Osteoblast (primary cell): ENCODE data around the gene TTLL9. TPM values are rescaled to one million over a fixed set of nuclear protein-coding genes. Genes with fewer than 3 reads are reported as not detected.

Experiments used
- DNase-seq: peaks from one replicate; pipeline ENCODE4 v3.0.0; 2011; ENCODE audit warnings: low spot score, mixed read lengths; ENCODE audit not compliant: insufficient read length; ENCODE audit errors: missing footprints
- H2AFZ ChIP-seq: 2 replicates; pipeline ENCODE4 v1.6.0; 2011; ENCODE audit warnings: mild to moderate bottlenecking, low read length
- H3K27ac ChIP-seq: 2 replicates; pipeline ENCODE4 v1.5.1; 2011; ENCODE audit warnings: mild to moderate bottlenecking, low read depth, low read length, moderate library complexity
- H3K27me3 ChIP-seq: 2 replicates; pipeline ENCODE4 v1.6.0; 2012; ENCODE audit warnings: mild to moderate bottlenecking, control low read depth, inconsistent platforms, low read length, moderate library complexity; ENCODE audit not compliant: insufficient read depth
- H3K36me3 ChIP-seq: 2 replicates; pipeline ENCODE4 v1.5.1; 2011; ENCODE audit warnings: mild to moderate bottlenecking, low read length, control low read depth, moderate library complexity; ENCODE audit not compliant: insufficient read depth
- H3K4me1 ChIP-seq: 2 replicates; pipeline ENCODE4 v1.5.1; 2011; ENCODE audit warnings: mild to moderate bottlenecking, low read length, control low read depth, moderate library complexity; ENCODE audit not compliant: insufficient read depth
- H3K4me2 ChIP-seq: 2 replicates; pipeline ENCODE4 v1.6.0; 2011; ENCODE audit warnings: mild to moderate bottlenecking, low read length; ENCODE audit not compliant: insufficient read depth
- H3K4me3 ChIP-seq: fragments of 200-600 bp; sonication (generic); 3 replicates; pipeline ENCODE4 v1.5.1; 2012; ENCODE audit warnings: mild to moderate bottlenecking, low read length, inconsistent platforms; ENCODE audit not compliant: insufficient read depth
- H3K79me2 ChIP-seq: 2 replicates; pipeline ENCODE4 v1.6.0; 2012; ENCODE audit warnings: mild to moderate bottlenecking, low read length, control low read depth, inconsistent platforms; ENCODE audit not compliant: insufficient read depth
- H3K9me3 ChIP-seq: 2 replicates; pipeline ENCODE4 v1.5.1; 2011; ENCODE audit warnings: low read depth, low read length, control low read depth
- H4K20me1 ChIP-seq: 2 replicates; pipeline ENCODE4 v1.6.0; 2012; ENCODE audit warnings: mild to moderate bottlenecking, low read length, control low read depth; ENCODE audit not compliant: insufficient read depth
- small RNA-seq: library from RNA; depleted of rRNA; stranded (forward); fragments of <200 nt; gene quantifications from one replicate; pipeline ENCODE3, GENCODE V24; 2012
- total RNA-seq: library from RNA; depleted of rRNA; stranded (reverse); fragments of >200 nt; gene quantifications from 2 replicates; pipeline ENCODE4 v1.2.3, GENCODE V29; 2012
- TF ChIP-seq, protein P1 (sequence below): IDR thresholded peaks from 2 replicates; pipeline ENCODE4 v1.5.1; 2011; ENCODE audit warnings: mild to moderate bottlenecking, low read depth, low read length, moderate library complexity; ENCODE audit errors: extremely low read depth

Gene TTLL9
- total RNA-seq, 1 donor = 0.72 TPM

DNA sequence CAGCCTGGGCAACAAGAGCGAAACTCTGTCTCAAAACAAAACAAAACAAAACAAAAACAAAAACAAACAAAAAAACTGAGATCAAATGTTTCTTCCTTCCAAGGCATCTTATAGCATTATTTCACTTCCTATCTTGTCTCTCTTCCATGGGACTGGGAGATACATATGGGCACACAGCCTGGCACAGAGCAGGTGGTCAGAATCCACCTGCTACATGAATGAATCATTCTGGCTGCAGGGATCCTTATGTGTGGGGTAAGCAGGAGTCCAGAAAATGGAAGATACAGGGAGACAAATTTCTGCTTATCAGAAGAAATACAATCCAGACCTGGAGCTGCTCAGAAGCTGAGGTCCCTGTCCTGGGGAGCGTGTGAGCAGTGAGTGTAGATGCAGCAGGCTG, 121.7 kb downstream of the TTLL9 start:
- Histone ChIP-seq H3K4me3 (no peak overlapping the region), H3K27me3 (peaks cover 20% of the 10 kb centered on the region), H3K9me3 (no peaks in the 10 kb centered on the region), H2AFZ (no peak overlapping the region), H4K20me1 (no peaks in the 10 kb centered on the region), H3K79me2 (no peaks in the 10 kb centered on the region), H3K4me1 (no peaks in the 10 kb centered on the region), H3K4me2 (no peak overlapping the region), H3K27ac (no peak overlapping the region), H3K36me3 (no peaks in the 10 kb centered on the region)
- no peak for DNase-seq
- TF ChIP-seq, protein P1, sequence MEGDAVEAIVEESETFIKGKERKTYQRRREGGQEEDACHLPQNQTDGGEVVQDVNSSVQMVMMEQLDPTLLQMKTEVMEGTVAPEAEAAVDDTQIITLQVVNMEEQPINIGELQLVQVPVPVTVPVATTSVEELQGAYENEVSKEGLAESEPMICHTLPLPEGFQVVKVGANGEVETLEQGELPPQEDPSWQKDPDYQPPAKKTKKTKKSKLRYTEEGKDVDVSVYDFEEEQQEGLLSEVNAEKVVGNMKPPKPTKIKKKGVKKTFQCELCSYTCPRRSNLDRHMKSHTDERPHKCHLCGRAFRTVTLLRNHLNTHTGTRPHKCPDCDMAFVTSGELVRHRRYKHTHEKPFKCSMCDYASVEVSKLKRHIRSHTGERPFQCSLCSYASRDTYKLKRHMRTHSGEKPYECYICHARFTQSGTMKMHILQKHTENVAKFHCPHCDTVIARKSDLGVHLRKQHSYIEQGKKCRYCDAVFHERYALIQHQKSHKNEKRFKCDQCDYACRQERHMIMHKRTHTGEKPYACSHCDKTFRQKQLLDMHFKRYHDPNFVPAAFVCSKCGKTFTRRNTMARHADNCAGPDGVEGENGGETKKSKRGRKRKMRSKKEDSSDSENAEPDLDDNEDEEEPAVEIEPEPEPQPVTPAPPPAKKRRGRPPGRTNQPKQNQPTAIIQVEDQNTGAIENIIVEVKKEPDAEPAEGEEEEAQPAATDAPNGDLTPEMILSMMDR = no peak

Small RNA genes within 50 kb of the gene (small RNA-seq; reads per million reads assigned to genes)
- 0.60 reads per million for gene RNU1-94P

Other genes with a start within 250 kb of the TTLL9 start
- not detected in 2 replicates for gene COX4I2, start 232.7 kb upstream of the TTLL9 start, total RNA-seq
- gene BCL2L1, start 147.8 kb upstream of the TTLL9 start, total RNA-seq = 127 and 136 TPM in 2 replicates
- gene TPX2, start 131.3 kb upstream of the TTLL9 start, total RNA-seq = 16.2 and 18.5 TPM in 2 replicates
- under 0.01 and 0.36 TPM in 2 replicates for gene MYLK2, start 51.3 kb upstream of the TTLL9 start, total RNA-seq
- under 0.01 and 0.36 TPM in 2 replicates for gene FOXS1, start 25.0 kb upstream of the TTLL9 start, total RNA-seq
- gene DUSP15, start 107 bp upstream of the TTLL9 start, total RNA-seq = 1.2 and 1.4 TPM in 2 replicates
- 2.2 and 2.7 TPM in 2 replicates for gene PDRG1, start 81.4 kb downstream of the TTLL9 start, total RNA-seq
- under 0.01 TPM in 1 of 2 replicates, not detected in the other for gene XKR7, start 97.5 kb downstream of the TTLL9 start, total RNA-seq
- not detected in 2 replicates for gene CCM2L, start 139.8 kb downstream of the TTLL9 start, total RNA-seq
- gene HCK, start 181.6 kb downstream of the TTLL9 start, total RNA-seq = 0.36 TPM in 1 of 2 replicates, not detected in the other
- 46.9 and 48.1 TPM in 2 replicates for gene TM9SF4, start 239.1 kb downstream of the TTLL9 start, total RNA-seq